MV-4-11 (cell line): ENCODE results near the gene PLEKHH1.

ENCODE experiments used
- DNase-seq: peaks from one replicate; lab custom pipeline; 2025; lab: John Stamatoyannopoulos, UW

The PLEKHH1 gene

DNA sequence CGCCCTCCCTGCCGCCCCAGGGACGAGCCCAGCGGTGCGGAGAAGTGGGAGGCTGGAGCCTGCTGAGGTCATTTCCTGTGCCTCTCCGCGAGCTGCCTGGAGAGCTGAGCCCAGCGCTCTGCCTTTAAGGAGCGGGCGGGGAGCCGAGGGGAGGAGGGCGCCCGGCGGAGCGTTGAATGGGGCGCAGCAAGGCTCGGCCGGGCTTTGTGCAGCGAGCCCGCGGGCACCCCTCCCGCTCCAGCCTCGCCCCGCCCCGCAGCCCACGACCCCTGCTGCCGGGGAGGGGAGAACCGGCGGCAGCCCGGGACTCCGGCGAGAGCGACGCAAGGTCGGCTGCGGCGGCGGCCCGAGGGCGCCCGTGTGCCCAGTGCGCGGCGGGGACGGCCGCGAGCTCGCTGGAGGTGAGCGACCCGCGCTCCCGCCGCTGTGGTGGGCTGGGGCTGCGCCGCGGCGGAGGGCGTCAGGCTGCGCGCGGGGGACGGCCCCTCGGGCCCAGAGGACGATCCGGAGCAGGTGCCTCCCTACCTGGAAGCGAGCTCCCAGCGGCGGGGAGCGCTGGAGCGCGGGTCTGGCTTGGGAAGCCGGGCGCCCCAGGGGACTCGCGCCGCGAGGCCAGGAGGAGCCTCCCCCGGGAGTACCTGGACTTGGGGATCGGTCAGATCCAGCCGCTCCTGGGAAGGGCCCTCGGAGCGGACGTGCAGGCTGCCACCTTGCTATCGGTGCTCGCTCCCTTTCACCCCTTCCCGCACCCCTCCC, at the start of gene PLEKHH1:
PLEKHH1 (plus strand) TSS at position 293 of the 756 bp plus-strand sequence. CDS start 8,578 bp downstream, outside the sequence.
- DNase-seq: peak; percentile 59

DNA sequence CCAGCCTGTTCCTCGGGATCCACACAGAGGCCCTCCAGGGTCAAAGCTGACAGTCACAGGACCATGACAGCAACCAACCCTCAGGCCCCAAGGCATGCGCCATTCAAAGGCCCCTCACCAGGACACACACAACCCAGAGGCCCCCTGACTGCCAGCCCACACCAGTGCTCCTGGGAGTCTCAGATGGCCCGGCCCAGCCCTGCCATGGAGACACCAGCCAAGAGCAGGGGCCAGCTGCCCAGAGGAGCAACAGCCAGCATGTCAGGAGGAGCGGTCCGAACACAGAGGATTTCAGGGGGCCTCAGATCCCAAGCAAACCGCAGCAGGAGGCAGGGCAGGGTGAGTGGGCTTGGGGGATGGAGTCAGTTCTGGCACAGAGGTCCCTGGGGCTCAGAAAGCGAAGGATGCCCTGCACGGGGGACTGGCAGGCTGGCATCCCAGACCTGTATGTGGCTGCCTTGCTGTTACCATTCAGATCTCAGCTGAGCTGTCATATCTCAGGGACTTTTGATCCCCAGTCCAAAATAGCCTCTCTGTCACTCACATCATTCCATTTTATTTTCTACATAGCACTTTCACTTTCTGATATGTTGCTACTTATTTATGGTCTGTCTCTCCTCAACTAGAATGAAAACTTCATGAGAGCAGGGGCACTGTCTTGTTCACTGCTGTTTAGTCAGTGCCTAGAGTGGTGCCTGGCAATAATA, 49.4 kb upstream of the PLEKHH1 start:
- DNase-seq: no peak

DNA sequence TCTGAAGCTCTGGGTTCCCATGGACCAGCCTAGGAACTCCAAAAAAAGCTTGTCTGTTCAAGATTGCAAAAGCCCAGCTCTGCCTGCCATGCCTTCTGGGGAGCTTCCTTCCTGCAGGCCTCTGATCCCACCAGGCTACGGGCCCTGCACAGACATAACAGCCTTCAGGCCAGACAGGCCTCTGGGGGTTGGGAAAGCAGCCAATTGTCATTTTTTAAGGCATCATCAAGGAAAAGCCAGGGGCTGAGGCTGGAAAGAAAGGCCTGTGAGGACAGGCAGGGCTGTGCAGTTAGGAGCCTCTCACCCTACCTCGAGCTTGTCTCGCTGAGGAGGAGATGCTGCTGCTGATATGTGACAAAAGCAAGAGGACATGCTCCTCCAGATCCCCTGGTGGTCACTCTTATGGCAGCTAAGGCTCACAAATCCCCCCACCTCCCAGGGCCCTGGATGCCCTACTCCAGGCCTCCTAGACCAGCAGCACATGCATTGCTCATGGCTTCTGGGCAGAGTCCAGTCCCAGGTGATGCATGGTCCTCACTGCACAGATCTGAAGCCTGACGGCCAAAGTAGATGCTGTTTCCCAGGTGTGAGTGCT, 47.5 kb upstream of the PLEKHH1 start:
- peak; percentile 45 for DNase-seq

DNA sequence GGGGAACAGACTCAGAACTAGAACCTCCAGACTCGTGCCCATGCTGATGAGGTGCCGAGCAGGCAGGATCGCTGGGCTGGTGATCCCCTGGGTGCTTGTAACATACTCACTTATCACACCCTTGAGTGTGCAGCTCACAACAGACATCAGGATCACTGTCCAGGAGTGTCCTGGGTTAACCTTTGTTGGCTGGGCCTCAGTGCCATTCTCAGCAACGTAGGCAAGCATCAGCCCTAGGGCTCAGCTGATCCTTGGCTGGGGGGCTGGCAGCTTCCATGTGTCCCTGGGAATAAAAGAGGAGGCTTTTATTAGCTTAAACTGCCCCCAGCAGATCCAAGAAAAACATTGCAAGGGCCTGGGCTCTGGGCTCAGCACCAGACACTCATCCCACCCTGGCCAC, 46.2 kb upstream of the PLEKHH1 start:
- DNase-seq: no peak

DNA sequence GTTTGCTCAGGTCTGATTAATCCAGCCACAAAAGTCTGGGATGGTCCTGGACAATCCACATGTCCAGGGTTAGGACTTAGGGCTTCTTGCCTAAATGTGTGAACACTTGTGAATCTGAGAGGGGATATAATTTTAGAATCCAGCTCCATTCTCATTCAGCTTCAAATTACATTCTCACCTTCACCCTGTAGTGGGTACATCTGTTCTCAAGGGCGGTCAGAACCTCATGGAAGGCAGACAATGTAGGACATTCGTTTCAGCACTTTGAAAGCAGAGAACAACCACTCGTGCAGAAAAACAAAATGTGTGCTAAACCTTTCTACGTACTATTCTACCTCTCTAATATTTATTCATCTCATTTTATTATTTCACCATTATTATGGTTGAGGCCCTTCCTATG, 45.8 kb upstream of the PLEKHH1 start:
- DNase-seq: no peak

DNA sequence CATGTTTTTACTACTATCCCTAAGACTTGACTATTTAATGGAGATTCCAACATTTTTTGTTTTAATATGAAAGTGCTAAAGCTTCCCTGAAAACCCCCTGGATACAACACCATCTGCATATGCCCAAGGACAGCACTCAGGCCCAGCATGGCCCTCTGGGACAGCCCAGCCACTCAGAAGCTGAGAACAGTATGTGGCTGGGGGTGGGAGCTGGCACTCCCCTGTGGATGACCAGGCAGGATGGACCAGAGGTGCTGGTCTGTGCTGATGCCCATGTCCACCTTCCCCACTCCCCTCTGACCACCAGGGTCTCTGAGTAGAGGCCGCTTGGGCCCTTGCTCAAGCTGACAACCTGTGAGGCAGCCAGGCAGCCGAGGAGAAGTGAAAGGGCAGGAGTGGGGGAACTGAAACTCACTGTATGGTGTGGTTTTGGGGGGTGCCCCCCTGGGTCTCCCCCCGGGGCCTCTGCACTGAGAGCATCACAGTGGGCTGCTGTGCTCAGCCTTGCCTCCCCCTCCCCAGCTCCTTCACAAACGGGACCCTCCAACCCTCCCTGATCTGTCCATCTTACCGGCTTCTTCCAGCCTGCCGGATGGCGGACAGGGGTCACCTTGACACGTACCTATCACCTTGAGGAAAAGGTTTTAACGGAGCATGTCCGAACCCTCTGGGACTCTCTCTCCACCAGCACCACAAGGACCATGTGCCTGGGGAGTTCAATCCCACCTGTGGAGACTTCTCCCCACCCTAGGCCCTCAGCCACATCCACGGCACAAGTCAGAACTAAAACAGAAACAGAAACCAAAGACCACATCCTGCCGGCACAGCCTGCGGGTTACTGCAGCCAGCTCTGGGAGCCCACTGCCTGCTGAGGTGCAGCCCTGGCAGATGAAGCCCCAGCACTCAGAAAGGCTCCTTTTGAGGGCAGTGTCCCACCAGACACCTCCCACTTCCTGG, 44.9 kb upstream of the PLEKHH1 start, which contains the start of gene TMEM229B:
TMEM229B (minus strand) TSS at position 785 of the 957 bp plus-strand sequence. CDS start 14,798 bp downstream, outside the sequence.
- DNase-seq: peak; percentile 95

DNA sequence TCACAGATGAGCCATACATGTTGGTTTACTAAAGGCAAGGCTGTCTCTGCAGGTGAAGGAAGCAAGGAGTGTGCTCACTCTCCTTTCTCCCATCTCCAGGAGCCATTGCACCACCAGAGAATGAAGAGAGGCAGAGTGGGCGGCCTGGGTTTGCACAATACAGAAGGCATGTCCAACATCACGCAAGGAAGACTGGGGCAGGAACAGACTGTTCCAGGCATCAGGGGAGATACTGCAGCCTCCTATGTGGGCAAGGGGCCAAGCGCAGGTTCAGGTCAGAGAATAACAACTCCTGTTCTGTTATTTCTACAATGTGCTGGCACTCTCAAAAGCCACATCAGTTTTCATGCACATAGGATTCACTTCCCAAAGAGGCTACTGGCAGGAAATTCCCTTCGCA, 42.9 kb upstream of the PLEKHH1 start:
- peak; percentile 5 for DNase-seq

DNA sequence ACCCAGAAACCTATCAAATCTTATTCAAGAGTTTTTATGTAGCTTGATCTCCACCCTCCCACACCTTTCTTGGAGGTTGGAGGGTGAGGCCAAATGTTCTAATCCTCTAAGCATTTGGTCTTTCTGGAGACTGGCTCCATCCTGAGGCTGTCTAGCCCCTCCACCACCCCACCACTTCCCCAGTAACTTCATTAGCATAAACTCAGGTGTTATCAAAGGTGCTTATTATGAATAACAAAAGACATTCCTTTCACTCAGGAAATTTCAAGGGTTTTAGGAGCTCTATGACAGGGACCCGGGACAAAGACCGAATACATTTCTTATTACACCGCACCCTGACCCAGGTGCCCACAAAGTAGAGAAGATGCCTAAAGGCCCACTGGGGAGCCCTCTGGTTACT, 41.8 kb upstream of the PLEKHH1 start:
- DNase-seq: no peak

DNA sequence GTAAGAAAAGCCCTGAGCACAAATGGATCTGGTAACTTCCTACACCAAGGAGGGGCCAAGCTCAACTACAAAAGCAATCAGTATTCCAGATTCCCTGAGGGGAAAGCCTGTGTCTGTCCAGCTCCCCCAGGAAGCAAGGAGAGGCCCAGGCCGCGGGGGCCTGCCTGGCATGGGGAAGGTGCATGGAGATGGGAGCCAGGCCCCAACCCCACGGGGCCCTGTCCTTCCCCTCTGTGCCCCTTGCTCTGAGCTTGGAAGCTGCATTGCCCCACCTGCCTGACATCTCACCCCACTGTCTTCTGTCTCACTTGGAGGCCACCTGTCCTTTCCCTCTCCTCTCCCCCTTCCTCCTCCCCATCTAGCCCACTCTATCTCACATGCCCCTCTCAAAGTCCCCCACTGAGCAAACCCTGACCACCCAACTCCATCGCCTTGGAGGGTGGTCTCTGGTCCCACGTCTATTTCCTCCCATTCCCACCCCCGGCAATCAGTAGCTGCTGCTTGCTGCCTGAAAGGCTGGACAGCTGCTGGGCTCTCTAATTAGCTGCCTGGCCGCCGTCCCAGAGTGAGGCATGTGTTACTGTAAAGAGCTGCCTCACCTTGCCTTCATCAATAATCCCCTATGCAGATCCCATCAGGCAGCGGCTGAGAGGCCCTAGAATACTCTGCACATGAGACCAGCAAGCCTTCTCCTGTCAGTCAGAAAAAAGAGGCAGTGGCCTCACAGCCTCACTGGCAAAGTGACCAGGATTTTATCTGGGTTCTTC, 41.2 kb upstream of the PLEKHH1 start:
- no peak for DNase-seq

DNA sequence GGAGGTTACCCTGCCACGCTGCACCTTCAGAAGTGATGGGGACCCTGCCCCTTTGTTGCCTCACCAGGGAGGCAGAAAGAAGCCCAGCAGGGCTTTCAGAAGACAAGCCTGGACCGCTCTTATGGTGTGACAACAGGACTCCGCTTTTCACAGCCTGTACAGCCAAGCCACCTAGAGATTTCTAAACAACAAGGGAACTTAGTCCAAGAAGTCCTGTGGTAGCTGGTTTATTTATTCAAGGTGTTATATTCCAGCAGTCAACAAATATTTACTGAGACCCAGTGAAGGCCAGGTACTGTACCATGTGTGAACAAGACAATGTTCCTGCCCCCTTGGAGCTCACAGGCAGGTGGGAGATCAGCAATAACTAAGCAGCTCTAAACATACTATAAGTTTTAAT, 40.6 kb upstream of the PLEKHH1 start:
- no peak for DNase-seq

DNA sequence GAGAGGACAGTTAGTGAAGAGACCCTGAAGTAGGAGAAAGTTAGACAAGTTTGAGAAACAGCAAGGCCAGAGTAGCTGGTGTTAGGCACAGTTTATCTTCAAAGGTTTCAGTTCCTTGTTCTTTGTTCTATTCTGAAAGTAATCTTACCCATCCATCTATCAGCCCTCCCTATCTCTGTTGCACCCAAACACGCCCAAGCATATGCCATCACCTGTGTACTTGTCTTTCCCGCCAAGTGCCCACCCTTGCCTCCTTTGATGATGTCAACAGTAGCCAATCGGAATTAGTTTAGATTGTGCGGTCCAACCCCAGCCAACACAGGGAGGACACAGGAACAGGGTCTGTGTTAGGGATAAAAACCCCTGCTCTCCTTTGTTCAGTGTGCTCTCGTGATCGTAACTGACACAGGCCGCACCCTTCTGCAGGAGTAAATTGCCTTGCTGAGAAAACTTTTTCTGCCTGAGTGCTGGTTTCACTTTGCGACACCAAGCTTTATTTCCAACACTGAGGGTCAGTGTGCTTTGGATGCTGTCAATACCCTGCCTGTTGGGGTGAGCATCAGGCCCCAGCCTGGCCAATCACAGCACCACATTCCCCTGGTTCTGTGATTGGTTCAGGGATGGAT, 39.9 kb upstream of the PLEKHH1 start:
- peak; percentile 84 for DNase-seq

DNA sequence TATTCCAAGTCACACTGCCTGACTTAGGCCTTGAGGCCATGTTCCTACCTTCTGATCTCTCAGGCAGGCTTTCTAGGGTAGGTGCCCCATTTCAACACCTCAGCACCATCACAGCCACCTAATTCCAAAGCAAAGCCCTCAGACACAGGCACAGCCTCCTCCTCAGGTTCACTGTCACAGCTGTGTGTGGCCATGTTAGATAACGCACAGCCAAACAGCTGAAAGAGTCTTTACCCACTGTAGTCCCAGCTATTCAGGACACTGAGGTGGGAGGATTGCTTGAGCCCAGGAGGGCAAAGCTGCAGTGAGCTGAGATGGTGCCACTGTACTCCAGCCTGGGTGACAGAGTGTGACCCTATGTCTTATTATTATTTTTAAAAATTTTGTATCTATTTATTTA, 37.3 kb upstream of the PLEKHH1 start:
- no peak for DNase-seq

DNA sequence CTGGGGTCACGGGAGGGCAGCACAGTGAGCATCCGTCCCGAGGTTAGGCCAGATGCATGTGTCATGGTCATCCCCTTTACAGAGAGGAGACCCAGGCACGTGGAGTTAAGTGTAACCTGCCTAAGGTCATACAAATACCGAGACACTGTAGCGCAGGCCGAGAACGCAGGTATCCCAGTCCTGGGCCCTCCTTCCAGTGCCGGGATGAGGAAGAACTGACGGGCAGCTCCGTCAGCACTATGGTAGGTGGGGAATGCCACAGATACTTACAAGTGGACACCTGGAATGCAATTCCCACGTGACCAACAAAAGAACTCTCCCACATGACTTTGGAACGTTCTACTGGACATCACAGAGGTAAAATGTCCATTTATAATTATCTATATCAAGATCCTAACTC, 35.9 kb upstream of the PLEKHH1 start:
- DNase-seq: no peak

DNA sequence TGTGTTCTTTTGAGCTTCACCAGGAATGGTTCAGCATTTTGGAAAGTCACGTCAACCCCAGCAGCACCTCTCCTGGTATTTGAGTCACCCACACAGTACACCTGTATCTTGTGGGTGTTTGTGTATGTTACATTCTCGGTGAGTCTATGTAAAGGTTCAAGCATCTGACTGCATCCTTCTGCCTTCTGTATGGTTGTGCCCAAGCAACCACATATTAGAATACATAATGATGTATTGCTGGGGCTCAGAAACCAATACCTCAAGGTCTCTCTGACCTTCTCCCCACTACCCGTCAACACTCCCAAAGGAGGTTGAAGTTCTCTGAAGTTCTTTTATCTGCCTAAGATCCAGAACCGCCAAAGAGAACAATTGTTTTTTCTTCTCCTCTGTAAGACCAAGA, 35.4 kb upstream of the PLEKHH1 start:
- DNase-seq: no peak

DNA sequence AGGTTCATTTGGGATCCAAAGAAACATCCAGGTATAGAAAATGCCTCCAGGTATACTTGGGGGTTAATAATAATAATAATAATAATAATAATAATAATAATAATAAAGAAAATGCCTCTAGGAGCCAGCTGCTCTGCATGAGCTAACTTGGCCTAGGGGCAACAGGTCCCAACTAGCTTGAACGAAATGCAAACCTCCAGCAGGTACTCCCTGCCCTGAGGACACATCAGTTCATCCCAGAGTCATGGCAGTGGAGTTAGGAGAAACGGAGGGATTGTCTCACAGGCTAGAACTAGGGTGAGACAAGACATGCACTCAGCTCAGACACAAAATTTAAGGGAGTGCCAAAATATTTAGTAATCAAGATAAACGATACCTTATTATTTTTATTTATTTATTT, 32.1 kb upstream of the PLEKHH1 start:
- no peak for DNase-seq

DNA sequence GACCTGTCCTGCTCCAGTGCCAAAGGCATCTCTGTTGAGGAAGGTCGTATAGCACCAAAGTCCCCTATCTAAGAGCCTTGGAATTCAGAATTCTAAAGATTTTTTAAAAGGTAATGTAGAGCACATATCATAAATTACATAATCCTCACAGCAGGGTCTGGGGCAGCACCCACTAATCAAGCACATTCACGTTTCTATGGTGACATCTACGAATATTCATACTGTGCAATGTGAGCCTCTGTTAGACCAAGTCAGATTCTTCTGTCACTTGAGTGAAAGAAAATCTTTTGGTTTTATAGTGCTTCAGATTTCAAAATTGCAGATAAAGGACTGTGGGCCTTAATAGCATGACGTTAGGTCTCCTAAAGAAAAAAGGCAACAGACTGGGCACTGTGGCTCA, 31.4 kb upstream of the PLEKHH1 start:
- DNase-seq: no peak

DNA sequence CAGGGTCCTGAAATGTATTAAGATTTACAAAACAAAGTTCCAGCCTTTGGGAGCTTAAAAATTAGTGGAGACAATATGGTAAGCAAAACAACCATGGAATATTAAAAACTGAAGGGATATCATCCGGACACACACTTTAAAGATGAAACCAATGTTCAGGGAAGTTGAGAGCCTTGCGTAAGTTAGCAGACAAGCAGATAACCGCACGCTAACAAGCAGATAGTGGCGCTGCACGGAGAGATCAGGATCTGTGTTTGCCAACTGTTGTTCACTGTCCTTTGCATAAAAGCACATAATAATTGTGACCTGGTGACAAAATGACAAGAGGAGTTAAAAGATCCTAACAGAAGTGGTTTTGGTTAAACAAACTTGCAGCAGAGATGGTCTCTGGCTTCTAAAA, 30.2 kb upstream of the PLEKHH1 start:
- DNase-seq: peak; percentile 80

DNA sequence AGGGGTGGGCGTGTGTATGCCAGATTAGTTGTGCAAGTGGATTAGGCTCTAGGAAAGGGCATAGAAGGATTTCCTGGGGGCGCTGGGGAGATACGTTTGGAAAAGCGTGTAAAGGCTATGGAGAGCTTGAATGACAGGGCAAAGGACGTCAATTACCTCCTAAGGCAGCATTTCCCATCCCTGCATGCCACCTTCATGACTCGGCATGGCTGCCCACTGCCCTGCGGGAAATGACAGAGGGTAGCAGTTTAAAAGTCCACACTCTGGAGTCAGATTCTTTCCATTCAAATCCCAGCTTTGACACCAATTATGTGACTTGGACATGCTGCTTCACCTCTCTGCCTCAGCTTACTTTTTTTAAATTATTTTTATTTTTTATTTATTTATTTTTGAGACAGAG, 29.8 kb upstream of the PLEKHH1 start:
- no peak for DNase-seq

DNA sequence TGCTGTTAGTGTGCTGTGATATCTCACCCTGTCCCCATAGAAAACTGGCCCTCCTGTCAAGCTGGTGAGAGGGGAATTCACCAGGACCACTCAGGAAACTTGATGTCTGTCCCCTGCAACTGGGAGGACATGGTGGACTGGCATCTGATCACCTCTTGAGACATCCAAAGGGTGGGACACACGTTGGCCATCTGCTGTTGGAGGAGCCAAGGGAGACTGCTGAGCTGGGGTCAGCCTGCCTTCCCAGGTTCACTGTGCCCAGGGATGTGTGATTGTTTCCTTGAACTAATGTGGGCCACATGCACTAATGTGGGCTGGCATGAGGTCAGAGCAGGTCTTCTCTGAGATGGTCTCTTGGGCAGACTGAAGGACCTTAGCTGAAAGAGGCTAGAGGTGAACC, 27.8 kb upstream of the PLEKHH1 start:
- DNase-seq: no peak

DNA sequence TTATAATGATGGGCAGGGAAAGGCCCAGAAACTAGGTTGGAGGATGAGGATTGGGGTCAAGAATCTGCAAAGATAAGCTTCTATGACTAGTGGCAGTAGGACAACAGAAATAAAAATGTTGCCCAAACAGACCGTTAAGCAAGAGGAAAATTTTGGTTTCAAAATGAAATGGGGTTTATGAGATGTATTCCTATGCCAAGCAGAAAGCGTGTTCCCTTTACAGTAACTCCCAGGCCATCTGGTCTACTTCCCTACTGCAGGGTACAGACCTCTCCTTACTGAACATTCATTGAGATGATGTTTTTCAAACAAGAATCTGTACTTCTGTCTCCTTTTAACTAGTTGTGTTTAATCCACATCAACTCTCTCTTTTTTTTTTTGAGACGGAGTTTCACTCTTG, 24.1 kb upstream of the PLEKHH1 start:
- DNase-seq: peak; percentile 87

DNA sequence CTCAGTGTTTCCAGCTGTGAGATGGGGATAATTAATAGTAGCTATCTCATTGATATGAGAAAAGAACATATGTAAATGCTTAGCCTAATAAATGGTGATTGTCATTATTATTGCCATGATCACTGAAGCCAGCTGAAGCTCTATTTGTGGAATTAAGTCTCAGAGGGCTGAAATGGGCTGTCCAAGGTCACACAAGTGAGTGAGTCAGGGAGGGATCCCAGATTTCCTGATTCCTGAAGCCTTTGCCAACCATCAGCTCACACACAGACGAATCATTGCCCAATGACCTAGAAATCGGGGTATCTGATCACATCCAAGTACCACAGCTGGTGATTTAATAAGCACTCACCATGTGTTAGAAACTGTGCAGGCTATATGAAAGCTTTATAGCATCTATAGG, 23.0 kb upstream of the PLEKHH1 start:
- no peak for DNase-seq
